NCI-H524 treated with DMSO at 0.1 percent for 48 hours (cell line): ENCODE measurements around the gene ANAPC1.
"Not testable (repeated sequence)": the region's sequence is repeated elsewhere in the genome, so short reads cannot be mapped to it uniquely, and the experiment has no call there.

Experiments
- DNase-seq: peaks from one replicate; lab custom pipeline; 2025; lab: John Stamatoyannopoulos, UW

ANAPC1 gene

DNA sequence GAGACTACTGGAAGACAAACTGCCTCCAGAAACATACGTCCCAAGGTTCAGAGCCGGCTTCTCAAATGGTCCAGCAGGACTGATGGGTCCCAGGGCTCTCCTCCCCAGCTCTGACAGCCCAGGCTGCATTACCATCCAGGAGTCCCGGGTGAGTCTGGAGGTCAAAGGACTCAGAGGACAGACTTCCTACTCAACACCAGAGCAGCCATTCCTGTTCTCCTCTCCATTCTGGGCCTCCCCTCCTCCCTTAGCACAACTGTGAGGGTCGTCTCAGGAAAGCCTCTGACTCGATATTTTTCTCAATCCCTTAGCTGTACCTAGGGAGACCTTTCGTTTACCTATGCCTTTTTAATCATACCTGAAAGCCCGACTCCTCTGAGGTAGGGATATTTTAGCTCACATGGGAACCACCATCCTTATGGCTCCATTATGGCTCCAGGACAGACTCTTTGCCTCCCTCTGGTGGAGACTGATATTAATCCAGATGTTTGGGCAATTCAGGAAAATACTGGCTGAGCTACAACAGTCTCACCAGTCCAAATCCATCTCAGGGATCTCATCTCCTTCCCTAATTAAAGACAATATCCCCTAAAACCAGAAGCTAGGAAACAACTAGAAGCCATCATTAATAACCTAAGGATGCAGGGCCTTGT, 70.9 kb downstream of the ANAPC1 start:
- not testable (repeated sequence) for DNase-seq

DNA sequence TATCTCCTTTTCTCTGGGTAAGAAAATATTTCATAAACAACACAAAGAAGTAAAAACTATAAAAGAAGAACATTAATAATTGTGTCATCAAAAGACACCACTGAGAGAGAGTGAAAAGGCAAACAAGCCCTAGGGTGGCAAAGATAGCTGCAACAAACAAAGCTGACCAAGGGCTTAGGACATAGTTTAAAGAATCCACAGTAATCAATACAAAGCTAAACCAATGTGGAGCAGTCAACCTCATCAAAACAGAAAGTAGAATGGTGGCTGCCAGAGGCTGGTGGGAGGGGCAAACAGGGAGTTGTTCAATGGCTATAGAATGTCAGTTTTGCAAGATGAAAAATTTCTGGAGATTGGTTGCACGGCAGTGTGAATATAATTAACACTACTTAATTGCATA, 93.4 kb downstream of the ANAPC1 start:
- DNase-seq = not testable (repeated sequence)

DNA sequence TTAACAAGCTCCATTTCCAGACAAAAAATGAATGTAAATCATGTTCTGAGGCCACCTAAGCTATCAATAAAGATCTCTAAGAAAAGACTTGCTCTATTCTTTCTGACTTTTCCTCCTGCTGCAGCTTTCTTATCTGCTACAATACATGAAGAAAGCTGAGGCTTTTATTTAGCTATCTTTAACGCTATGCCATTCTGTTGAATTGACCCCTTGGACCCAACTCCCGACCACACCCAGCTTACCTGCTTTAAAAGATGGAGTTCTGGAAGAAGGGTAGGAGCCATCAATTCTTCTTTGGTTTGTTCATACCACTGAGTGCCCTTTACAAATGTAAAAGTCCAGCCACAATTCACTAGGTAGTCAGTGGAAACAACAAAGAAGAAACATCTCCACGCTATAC, 99.9 kb downstream of the ANAPC1 start:
- not testable (repeated sequence) for DNase-seq

DNA sequence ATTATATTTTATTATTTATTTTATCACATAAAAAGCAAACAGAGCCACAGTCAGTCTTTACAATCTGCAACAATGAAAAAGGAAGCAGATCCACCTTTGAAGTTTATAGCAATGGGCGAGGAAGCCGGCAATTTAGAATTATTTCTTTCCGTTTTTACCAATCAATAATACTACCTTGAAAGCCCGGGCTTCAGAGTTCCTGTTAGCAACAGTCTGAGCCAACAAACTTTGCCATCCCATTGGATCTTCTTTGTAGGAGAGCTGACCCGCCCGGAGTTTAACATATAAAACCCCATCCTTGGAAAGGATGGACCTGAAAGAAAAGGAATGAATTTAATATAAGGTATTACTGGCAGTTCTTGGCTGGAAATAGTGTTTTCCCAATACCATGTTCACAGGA, 101.8 kb downstream of the ANAPC1 start:
- not testable (repeated sequence) for DNase-seq

DNA sequence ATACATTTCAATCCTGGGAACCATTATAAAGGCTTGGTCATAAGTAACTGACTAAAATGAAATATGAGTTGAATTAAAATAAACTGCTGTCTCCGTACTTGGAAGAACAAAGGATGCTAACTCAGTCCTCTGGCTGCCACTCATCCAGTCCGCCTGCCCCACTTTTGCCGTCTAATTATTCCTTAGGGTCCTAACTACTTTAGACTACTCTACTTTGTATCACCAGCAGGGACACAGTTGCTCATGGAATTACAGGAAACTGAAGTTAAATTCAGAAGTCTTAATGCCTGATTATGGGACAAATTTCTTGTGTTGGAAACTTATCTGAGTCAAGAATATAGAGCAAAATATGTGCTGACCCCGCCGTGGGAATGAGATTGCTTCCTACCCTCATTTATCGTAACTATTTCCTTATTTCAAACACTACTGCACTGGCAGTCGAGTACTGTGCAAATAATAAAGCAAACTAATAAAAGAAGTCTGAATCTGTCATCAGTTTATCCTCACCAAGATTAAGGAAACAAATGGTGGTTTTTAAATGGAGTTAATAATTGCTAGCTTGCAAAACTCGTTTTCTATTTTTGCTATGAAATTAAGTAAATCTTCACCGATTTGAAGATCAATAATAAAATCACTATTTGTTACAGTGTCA, 102.4 kb downstream of the ANAPC1 start:
- DNase-seq = not testable (repeated sequence)

DNA sequence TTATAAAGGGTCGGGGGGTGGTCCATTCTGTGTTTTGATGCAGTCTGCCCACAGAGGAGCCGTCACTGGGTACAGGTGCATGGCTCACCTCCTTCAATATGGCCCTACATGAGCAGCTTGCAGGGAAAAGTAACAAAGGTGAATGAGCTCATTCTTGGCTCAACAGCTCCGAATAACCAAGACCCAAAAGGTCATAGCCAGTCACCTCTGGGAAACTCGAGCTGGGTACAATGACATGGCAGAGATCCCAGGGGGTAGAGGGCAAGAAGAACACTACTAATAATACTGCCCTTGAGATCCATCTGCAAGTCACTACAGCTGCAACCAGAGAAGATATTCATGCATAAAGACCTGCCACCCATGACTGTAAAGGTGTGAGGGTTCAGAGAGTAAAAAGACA, 106.8 kb downstream of the ANAPC1 start:
- not testable (repeated sequence) for DNase-seq

DNA sequence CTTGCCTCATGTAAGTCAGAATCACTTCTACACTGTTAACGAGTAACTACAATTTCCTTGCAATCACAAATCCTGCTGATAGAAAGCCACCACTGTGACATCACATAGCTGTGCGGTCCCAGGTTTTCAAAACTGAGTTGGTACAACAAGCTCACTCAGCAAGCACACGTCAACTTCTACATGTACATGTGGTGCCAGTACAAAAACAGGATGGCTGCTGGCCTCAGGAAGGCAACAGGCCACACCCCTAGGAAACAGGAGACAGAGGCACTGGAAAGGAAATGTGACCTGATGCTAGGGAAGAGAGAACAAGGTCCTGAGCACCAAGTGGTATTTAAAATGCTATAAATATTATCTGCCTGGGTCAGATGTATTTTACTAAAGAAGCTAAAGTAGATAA, 107.7 kb downstream of the ANAPC1 start:
- not testable (repeated sequence) for DNase-seq

DNA sequence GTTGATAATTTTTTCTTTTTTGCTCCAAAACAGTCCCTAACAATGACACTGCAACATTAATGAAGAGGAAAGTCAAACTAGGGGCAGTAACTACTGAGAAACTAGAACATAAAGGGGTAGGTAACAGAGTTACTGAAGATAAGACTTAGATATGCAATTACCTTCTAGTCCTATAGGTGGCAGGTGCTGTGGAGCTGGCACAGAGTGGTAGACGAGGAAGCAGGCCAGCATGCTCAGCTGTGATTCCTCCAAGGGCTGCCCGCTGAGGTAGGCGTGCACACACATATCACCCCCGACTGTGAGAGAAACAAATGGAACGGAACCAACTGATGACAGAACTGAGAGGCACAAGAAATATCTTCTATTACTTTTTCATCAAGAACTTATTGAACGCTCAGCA, 111.8 kb downstream of the ANAPC1 start:
- not testable (repeated sequence) for DNase-seq

DNA sequence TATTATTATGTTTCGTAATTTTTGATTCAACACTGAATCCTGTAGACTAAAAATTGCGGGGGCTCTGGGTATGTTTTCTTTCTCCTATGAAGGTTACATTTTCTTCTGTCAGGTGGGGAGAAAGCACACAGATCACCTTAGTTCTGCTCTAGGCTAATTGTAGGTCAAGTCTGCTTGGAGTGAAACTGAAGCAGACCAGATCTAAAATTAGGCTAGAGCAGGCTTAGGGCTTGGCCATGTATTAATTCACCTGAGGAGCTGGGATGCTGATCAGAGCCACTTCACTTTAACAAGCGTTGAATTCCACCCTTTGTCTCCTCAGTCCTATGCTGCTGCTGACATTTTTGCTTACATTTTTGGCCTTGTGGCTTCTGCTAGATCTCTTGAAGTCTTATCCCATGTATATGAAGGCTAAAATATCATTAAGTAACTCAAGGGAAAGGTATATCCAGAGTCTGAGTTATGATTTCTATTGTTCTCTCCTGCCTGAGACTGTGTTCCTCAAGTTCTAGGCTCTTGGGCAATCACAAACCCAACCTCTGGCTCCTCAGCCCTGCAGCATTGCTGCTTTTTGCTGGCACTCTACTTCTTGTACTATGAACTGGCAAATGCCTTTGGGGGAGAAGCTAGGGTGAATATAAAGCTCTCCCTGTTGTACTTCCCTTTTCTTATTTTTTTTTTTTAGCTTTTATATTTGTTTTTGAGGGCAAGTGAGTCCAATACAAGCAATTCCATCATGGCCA, 112.9 kb downstream of the ANAPC1 start:
- not testable (repeated sequence) for DNase-seq

DNA sequence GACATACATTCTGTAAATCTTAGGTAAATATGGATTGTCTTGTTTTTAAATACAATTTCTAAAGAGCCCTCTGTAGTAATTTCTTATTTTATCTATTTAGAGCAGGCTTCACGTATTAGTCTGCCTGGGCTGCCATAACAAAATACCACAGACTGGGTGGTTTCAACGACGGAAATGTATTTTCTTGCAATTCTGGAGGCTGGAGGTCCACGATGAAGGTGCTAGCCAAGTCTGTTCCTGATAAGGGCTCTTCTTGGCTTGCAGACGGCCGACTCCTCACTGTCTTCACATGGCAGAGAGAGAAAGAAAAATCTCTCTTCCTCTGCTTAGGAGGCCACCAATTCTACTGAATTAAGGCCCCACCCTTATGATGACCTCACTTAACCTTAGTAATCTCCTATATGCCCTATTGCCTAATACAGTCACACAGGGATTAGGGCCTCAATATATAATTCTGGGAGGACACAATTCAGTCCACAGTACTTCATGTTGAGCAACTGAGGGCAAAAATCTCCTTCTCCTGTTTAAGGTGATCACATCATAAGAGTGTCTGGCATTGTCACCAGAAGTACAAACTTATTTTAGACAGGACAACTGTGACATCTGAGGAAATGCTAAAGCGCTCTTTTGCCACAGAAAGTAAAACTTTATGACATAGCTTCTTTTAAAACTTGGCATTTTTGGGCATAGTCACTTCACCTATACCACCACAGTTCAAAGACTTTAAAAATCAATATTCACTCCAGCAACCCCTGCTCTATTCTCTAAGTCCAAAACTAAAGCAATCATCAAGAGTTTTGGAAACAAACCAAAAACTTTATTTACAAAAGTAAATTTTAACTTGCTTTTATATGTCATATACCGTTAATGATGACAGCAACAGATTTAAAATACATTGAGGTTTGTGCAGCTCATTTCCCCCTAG, 115.5 kb downstream of the ANAPC1 start:
- DNase-seq = not testable (repeated sequence)

DNA sequence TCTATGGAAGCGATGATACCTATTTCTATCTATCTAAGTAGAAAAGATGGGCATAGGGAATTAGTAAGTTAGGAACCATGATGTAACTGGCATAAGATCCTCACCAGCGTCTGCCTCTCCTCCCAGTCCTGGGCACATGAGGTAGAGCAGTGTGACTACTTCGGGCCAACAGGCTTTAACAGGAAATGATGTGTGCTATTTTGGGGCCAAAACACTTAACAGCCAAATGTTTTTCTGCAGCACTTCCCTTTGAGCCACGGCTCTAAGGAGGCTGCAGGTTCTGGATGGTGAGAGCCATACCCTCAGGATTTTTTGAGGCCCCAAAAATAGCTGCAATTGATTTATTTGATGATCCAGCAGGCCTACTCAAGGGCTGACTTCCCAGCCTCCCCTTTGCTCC, 116.9 kb downstream of the ANAPC1 start:
- DNase-seq = not testable (repeated sequence)

DNA sequence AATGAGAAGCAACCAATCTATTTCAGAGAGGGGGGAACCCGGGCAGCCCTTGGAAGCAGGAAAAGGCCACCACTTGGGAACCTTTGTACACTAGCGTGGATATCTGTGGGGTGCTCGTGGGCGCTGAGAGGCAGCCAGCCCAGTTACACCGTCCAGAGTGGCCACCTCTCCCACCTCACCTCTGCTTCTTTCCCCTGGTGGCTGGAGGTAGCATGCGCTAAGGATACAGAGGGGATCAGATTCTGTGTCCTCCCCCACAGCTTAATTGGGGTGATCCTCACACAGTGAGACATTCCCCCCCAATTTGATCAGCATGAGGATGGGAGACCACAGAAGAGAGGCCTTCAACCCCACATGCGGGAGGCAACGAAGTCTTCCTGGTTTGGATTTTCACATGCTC, 117.7 kb downstream of the ANAPC1 start:
- not testable (repeated sequence) for DNase-seq

DNA sequence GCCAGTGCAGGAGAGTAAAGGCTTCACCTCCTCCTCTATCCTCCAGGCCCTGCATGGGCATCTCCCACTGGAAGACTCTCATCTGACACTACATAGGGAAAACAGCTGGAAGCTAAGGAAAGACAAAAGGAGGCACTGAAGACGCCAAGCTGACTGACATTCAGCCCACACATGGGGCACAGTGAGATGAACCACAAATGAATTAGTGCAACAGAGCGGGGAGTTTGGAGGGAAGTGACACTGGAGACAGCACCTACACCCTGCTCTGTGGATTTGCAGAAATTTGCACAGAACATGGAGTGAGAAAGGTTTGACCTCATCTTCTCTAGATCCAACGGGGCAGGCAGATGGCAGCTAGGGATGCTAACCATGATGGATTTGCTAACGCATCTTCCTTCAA, 119.8 kb downstream of the ANAPC1 start:
- DNase-seq = not testable (repeated sequence)

DNA sequence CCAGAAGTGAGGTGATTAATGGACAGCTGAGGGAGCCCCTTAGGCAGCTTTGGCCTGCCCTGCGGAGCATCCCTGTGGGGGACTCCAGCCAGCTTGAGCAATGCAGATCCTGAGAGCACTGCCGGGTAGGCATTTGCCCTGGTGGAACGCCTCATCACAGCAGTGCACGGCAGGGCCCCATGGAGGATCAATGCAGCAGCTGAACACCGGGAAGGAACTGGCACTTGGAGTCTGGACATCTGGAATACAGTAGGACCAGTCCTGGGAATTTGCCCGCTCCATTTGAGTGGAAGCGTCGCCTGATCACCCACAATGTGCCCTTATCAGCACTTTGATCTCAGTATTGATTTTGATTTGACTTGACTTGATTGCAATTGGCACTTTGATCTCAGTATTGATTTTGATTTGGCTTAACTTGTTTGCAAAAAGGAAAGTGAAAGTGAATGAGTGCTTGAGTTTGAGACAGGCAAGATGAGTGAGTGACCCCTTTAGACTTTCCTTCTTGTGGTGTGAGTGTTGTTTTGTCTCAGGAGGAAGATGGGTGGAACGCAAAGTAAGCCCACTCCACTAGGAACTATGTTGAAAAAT, 123.2 kb downstream of the ANAPC1 start:
- DNase-seq = not testable (repeated sequence)

DNA sequence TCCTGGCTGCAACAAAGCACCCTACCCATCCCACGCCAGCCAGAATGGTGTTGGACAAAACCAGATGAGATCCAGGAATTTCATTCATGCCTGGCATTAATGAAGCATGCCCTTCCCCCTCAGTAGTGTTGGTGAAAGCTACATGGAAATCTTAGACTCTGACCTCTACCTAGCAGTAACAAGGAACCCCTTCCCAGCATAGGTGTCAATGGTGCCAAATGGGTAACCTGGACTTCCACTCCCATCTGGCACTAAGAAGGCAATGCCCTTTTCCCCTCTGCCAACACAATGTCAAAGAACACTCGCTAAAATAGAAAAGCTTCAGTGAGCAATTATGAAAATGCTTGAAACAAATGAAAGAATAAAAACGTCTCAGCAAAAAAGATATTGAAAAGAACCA, 131.5 kb downstream of the ANAPC1 start:
- not testable (repeated sequence) for DNase-seq

DNA sequence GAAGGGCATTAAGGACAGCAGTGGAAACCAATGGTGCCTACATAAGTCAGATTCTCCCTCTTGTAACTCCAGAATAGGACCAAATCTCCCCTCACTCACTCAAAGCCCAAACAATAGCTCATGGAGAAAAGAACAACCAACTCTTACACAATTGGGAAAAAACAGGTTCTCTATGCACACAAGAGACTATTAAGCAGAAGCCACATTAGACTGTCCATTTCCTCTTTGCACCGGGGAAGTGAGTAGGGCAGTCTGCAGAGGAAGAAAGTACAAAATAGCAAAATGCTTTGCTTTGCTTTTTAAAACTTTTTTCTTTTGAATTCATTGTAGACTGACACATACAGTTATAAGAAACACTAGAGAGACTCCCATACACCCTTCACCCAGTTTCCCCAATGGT, 133.4 kb downstream of the ANAPC1 start:
- not testable (repeated sequence) for DNase-seq

DNA sequence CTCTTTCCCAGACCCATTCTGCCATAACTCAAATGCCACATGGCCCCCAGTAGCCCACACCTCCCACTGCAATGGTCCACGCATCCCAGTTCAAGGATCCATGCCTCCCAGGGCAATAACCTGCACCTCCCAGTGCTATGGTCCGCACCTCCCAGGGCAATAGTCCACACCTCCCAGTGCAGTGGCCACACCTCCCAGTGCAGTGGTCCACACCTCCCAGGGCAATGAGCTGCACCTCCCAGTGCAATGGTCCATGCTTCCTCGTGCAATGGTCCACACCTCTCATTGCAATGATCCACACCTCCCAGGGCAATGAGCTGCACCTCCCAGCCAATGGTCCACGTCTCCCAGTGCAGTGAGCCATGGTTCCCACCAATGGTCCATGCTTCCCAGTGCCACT, 135.6 kb downstream of the ANAPC1 start:
- DNase-seq = not testable (repeated sequence)

DNA sequence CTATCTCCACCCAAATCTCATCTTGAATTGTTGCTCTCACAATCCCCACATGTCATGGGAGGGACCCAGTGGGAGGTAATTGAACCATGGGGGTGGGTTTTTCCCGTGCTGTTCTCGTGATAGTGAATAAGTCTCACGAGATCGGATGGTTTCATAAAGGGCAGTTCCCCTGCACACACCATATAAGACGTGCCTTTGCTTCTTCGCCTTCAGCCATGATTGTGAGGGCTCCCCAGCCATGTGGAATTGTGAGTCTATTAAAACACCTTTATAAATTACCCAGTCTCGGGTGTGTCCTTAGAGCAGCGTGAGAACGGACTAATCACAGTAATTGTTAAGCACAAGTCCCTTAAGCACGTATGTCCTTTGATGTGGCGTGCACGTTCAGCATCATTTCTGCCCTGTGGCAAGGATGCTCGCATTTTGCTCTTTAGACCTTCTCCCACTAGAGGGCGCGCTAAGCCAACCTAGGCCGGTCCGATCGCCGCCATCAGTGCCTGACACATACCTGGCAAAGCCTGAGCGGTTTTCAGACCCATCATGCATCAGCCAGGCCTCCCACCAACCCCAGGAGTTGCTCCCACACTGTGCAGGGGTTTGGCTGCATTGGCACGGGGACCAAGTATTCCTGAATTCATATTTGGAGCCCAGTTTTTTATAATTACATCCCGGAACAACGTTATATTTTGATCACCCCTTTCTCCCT, 136.4 kb downstream of the ANAPC1 start:
- not testable (repeated sequence) for DNase-seq

DNA sequence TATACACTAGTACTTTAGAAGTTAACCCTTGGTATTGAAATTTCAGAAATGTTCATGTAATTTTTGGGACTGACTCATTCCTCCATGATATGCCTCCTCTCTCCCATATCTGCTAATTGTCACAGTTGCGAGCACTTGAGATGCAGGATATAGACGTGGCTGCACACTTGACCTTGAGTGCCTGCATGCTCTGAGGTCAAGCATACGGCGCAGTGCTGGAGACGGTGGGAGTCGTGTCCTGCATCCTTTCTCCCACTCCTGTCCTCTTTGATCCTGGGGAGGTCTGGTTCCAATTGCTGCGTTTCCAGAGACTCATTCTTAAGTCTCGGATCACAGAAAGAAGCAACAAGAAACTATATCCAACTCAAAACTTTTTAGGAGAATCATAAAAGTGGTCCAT, 139.2 kb downstream of the ANAPC1 start:
- not testable (repeated sequence) for DNase-seq

DNA sequence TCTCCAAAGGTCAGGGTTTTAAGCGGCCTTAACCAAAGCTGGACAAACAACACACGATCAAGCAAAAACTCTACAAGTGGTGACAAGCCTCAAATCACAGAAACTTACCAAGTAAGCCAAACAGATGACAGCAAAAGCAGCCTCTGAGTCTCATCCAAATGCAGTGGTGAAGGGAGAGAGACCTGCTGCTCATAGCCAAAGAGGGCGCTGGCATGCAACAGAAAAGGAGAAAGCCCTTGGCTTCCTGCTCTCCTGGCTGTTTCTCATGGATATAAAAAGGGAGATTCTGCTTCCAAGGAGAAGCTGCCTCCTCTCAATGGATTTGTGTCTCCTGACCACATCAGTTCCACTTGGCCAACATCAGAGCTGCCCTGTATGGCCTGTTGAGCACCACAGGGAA, 142.5 kb downstream of the ANAPC1 start:
- not testable (repeated sequence) for DNase-seq
